ENCODE measurements around the gene ATF6B. TPM values are rescaled to one million over a fixed set of nuclear protein-coding genes. Genes with fewer than 3 reads are reported as not detected.

Gene ATF6B
- total and polyA plus RNA-seq, 2 of the 13 experiments (the other 11 are each of a cell fraction or from before 2014, with no cell fraction given), result 18.1 to 44.0 TPM

DNA sequence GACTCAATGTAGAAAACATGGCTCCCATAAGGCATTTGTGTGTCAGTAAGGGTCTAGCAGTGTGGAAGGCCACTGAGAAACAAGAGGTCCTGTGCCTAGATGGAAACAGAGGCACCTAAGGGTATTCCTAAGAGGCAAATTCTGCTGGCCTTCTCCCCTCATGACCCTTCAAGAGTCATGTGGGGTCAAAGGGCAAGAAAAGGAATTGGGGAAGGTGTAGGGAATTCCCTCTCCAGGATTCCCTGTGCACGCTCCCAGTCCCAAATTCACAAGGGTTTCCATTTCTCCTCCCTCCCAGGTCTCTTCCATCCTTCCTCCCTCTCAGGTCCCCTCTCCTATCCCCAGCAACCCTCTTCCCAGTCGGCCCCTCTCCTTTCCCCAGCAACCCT, 47.3 kb upstream of the ATF6B start (continued):
- TF ChIP-seq ZNF503 (CRISPR knock-in tag; IDR thresholded peaks at IDR 0.05) (no peak), HNRNPK (IDR thresholded peaks at IDR 0.05; ENCODE audit: low read depth, low read length, poor library complexity, severe bottlenecking) (no peak), ZNF367 (CRISPR knock-in tag; IDR thresholded peaks at IDR 0.05; ENCODE audit: borderline replicate concordance) (no peak), CREBL2 (CRISPR knock-in tag; IDR thresholded peaks at IDR 0.05; ENCODE audit: borderline replicate concordance) (no peak), ZBTB7B (CRISPR knock-in tag; IDR thresholded peaks at IDR 0.05) (no peak), LCORL (IDR thresholded peaks at IDR 0.05) (no peak), LCORL (CRISPR knock-in tag; IDR thresholded peaks at IDR 0.05) (no peak; the same call in 1 of the 2 replicates), MTERF4 (CRISPR knock-in tag; IDR thresholded peaks at IDR 0.05) (0 out of 2 replicates have a peak, but pooled peaks have one; percentile 31), MIXL1 (CRISPR knock-in tag; IDR thresholded peaks at IDR 0.05) (no peak), RFX5 (IDR thresholded peaks at IDR 0.05; ENCODE audit: low read depth, low read length) (no peak), ZSCAN12 (CRISPR knock-in tag; IDR thresholded peaks at IDR 0.05) (no peak), HOXD1 (CRISPR knock-in tag; IDR thresholded peaks at IDR 0.05) (no peak), SNAPC4 (CRISPR knock-in tag; IDR thresholded peaks at IDR 0.05) (no peak), SRY (CRISPR knock-in tag; IDR thresholded peaks at IDR 0.05) (no peak), ERF (CRISPR knock-in tag; IDR thresholded peaks at IDR 0.05) (no peak), ZBTB8A (CRISPR knock-in tag; IDR thresholded peaks at IDR 0.05; ENCODE audit: borderline replicate concordance, low read depth) (0 out of 2 replicates have a peak, but pooled peaks have one; percentile 11), NFRKB (IDR thresholded peaks at IDR 0.05) (no peak)
- TF ChIP-seq, protein P1, sequence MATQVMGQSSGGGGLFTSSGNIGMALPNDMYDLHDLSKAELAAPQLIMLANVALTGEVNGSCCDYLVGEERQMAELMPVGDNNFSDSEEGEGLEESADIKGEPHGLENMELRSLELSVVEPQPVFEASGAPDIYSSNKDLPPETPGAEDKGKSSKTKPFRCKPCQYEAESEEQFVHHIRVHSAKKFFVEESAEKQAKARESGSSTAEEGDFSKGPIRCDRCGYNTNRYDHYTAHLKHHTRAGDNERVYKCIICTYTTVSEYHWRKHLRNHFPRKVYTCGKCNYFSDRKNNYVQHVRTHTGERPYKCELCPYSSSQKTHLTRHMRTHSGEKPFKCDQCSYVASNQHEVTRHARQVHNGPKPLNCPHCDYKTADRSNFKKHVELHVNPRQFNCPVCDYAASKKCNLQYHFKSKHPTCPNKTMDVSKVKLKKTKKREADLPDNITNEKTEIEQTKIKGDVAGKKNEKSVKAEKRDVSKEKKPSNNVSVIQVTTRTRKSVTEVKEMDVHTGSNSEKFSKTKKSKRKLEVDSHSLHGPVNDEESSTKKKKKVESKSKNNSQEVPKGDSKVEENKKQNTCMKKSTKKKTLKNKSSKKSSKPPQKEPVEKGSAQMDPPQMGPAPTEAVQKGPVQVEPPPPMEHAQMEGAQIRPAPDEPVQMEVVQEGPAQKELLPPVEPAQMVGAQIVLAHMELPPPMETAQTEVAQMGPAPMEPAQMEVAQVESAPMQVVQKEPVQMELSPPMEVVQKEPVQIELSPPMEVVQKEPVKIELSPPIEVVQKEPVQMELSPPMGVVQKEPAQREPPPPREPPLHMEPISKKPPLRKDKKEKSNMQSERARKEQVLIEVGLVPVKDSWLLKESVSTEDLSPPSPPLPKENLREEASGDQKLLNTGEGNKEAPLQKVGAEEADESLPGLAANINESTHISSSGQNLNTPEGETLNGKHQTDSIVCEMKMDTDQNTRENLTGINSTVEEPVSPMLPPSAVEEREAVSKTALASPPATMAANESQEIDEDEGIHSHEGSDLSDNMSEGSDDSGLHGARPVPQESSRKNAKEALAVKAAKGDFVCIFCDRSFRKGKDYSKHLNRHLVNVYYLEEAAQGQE (IDR thresholded peaks at IDR 0.05; ENCODE audit: borderline replicate concordance in 1 of 2, low read depth in 1 of 2, low read length in 2 of 2), result no peak

All from HepG2 (cell line).